Stimulated activated CD8-positive, alpha-beta memory T cell treated with anti-CD3 and anti-CD28 coated beads, Interleukin-7, amount 100 ng/mL, for 48 hours (primary cell): ENCODE measurements around the gene ICAM1.
A peak's percentile ranks its signal among the peaks of the same experiment; 100 is the strongest.

Experiments used
- DNase-seq, 2 donors: peaks; one replicate each; pipeline ENCODE4 v3.0.0-alpha.2; 2020; ENCODE audit warnings: low read depth in 1 of 2; ENCODE audit errors: extremely low read depth in 1 of 2

ICAM1 gene

DNA sequence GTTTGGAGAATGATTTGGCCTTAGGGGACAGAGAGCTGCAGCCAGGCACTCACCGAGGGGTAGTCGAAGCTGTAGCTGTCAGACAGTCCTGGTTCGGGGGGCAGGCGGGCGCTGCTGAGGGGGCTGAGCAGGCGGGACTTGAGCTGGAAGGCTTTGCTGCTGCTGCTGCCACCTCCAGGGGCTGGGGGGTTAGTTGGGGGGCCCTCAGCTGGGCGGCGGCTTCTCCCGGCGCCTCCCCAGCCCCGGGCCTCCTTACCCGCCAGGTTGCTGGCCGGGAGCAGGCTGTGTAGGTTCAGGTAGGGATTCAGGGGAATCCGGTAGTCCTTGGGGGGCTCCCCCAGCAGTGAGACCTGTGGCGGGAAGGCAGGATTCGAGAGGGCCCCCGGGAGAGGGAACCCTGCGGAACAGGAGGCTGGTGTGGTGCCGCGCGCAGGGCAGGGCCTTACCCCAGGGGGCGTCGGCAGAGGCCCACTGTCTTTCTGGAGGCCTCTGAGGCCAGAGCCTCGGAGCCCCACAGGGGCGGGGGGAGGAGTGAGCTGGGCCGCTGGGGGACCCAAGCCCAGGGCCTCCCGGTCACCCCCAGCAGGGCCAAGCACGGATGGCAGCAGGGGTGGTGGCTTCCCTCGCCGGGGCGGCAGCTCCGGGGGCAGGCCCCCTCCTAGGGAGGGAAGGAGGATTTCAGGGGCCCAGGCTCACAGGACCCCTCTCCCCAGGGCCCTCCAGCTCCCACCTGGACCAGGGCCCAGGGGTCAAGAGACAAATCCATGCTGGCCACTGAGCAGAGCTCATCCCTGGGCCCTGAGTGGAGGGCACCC is 49.9 kb downstream of the ICAM1 start:
- DNase-seq, result no peak

DNA sequence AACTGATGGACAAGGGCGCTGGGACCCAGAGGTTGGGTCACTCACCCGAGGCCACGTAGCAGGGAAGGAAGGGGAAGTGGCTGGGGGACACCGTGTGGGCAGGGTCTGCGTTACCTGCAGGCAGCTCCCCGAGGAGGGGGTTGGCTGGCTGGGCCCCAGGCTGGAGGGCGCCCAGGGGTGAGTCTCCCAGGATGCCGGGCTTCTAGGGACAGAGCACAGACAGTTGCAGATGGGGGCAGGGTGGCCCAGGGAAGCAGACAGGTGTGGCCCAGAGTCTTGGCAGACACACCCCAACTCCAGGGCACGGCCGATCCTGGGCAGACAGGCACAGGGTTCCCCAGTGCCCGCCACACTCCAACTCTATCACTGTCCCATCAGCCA is 50.5 kb downstream of the ICAM1 start:
- no peak for DNase-seq

DNA sequence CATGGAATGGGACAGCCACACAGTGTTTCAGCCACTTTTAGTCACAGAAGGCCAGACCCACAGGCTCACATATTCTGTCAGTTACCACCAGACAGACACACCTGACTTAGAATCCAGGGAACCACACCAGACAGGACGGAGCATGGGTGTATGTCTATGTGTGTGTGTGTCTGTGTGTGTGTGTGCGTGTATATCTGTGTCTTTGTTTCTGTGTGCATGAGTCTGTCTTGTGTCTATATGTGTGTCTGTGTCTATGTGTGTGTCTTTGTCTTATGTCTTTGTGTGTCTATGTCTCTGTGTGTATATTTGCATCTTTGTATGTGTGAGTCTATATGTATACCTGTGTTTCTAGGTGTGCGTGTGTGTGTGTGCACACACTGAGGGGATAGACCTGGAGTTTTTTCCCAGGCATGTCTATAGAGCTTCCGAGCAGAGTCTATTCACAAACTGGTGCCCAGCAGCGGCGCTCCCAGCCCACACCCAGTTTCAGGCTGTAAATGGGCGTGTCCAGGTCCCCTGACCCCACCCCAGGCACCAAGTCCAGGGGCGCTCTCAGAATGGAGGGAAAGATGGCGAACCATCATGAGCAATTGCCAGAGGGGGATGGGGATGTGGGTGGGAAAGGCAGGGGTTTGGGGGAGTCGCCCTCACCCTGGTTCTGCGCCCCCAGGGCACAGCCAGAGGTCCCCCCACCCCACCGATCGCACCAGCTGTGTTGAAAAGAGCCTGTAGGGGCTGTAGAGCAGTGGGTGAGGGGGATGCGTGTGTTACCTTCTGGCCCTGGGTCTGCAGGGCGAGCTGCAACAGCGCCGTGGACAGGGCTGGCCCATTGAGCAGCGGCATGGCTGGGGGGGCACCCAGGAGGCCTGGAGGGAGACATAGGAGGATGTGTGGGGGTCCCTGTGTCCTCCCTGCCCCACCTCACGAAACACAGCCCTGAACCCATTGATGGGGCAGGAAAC is 51.2 kb downstream of the ICAM1 start:
- DNase-seq, result no peak

DNA sequence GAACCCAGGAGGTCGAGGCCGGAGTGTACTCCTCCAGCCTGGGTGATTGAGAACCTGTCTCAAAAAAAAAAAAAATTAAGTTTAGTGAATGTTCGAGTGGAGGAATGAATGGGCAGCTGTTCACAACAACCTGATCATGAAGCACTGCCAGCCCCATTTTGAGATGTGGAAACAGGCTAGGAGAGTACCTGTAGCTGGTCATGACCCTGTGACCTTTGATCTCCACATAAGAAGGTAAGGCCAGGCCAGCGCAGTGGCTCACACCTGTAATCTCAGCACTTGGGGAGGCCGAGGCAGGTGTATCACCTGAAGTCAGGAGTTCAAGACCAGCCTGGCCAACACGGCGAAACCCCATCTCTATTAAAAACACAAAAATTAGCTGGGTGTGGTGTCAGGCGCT is 54.8 kb downstream of the ICAM1 start:
- no peak for DNase-seq

- no peak for DNase-seq
Measured at GRCh38 chr19:10327793-10328192, 56.9 kb downstream of the ICAM1 start.

DNA sequence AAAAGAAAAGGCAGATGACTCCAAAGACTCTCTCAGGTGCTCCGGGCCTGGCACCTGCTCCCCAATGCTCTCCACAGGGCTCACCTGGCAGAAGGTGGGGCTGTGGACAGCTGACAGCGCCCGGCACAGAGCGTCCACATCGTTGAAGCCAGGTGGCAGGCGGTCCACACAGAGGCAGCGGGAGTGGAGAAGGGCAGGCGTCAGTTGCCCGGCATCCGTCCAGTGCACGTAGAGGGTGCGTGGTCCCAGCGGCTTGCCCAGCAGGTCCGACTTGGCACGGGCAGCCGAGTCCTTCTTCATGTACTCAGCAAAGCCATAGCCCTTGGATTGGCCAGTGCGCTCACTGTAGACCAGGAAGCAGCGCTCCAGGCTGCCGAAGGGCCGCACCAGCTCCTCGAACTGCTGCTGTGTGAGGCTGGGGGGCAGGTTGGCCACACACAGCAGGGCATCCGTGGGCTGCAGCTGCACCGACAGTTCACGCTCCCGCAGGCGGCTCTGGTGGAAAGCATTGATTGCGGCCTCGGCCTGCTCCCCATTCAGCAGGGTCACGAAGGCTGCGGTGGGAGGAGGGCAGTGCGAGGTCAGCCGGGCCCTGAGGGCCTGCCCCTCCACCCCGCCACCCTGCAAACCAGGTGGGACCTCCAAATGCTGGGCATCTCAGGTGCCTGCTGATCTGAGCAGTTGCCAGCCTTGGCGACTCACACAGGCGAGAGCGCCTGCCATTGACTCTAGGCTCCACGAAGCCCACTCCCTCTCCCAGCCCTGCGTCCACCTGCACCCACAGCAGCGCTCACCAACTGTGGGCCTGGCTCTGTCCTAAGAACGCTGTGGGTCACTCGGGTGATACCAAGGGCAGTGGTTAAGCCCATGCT is 57.9 kb downstream of the ICAM1 start:
- DNase-seq, result no peak

- no peak for DNase-seq
Measured at GRCh38 chr19:10329555-10329954, 58.6 kb downstream of the ICAM1 start.

DNA sequence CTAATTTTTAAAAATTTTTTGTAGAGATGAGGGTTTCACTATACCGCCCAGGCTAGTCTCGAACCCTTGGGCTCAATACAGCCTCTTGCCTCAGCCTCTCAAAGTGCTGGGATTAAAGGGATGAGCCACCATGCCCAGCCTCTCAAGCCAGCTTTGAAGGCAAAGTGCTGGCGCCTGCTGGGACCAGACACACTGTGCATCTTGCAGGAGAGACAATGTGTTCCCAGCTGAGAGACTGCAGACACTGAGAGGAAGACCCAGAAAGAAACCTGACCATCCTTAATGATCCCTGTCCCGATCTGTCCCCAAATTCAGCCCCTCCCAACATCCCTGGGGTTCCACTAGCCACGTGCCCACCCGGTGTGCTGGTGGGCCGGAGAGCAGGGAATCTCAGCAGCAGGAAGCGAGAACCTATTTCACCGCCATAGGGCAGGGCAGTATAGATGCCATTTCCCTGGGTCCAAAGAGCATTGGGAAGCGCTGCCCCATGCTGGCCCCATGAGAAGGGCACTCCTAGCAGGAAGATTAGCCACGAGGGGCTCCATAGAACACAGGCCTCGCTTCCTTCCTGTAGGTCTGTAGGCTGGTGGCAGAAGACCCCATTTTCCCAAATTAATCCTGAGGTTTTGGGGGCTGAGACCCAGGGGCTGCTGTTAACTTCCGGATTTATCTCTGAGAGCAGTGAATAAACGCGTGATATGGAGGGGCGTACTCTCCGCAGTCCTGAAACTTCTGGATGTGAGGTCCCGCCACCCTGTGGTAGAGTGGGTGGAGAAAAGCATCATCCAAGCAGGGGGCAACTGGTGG is 61.4 kb downstream of the ICAM1 start:
- DNase-seq, result no peak

GRCh38 chr19:10332965-10333757 is 62.2 kb downstream of the ICAM1 start, which contains the start of gene RAVER1:
TSS of gene RAVER1 (minus strand) at chr19:10333529. CDS start at chr19:10333507, 22 bp downstream.
- peak; percentile 97 to 98 for DNase-seq

DNA sequence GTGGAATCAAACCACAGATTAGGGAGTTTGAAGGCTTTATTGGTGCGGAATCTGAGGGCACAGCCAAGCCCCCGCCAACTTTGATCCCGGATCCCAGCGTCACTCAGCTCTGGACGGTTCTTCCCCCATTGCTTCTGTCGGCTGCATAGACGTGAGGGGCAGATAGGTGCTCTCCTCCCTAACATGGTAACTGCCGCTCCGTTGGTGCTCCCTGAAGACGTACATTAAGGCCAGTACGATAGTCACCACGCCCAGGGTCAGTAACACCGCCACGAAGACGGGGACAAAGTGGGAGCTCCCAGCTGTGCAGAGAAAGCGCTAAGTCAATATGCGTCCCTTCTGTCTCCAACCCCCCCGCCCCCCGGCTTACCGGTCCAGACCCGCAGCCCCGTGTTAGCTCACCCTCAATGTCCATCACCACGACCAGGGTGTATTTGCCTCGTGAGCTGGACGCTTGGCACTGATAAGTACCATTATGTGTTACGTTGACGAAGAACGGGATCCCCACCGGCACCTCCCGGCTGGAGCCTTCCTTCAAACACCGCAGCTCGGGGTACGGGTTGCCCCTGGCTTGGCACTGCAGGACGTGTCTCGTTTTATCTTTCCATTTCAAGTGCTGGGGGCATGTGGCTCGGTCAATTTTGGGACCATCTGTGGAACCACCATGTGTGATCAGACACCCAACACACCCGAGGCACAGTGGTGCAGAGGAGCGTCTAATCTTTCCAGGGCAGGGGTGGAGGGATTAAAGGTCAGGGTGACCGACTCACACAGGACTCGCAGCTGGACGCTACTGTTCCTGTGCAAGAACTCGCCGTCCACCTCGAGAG is 63.1 kb downstream of the ICAM1 start:
- DNase-seq, result no peak

DNA sequence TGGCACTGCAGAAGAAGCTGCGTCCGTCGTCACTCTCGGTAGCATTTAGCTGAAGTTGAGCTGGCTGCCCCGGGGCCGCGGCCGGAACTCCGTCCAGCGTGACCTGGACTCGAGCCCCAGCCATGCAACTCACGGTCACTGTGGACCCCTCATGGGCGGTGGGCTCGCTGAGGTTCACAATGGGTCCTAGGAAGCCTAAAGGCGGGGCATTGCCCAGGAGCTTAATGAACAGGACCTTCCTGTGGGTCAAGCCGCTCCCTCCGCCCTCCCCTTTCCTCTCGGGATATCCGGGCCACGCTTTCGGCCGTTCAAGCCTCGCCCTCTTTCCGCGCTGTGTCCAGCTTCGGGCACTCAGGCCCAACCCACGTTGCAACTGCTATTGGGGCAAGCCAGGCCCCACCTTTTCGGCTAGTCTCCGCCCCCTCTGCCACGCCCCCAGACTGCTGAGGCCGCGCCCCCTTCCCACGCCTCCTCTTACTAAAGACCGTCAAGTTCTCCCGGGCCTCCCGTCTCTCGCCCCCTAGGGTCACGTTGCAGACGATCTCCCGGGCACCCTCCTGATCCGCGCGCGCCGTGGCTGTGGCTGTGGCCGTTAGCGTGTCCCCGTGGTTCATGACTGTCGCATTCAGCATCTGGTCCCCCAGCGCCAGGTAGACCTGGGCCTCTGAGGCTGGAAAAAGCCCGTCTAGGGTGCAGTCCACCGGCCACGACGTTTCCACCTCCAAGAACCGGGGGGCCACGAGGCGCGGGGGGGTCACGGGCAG is 63.9 kb downstream of the ICAM1 start:
- DNase-seq, result peak in 1 of 2 donors; percentile 38

DNA sequence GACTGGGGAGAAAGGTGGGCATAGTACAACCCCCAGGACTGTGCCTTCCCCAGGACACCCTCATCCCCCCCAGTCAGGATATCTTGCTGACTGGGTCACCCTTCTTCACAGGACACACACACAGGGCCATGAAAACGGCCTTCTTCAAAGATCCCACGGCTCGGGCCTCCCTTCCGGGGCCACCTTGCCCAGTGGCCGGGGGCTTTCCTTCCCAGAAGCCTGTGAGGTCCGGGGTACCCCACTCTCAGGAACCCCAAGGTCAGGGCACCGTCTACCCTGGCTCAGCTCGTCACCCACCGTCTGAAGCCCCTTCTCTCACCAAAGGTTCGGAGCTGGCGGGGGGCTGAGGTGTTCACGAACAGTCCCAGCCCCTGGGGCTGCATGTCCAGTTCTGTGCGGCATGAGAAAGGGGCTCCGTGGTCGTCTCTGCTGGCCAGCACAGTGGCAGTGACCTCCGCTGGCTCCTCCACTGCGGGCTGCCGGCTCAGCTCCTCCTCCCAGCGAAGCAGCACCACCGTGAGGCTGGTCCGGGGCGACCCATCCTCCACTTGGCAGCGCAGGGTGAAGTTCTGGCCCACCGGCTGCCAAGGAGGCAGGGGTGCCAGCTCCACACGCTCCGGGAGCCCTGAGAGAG is 64.5 kb downstream of the ICAM1 start:
- no peak for DNase-seq
